Parathyroid adenoma (tissue), 2 donors: ENCODE measurements around the gene PTPRZ1.

Experiments used
- H2AFZ ChIP-seq: fragments of 300-600 bp; sonication (generic); one replicate; pipeline ENCODE4 v1.7.0; 2017; ENCODE audit warnings: antibody characterized with exemption, mild to moderate bottlenecking
- H3K27ac ChIP-seq: fragments of 300-600 bp; sonication (generic); one replicate; pipeline ENCODE4 v1.7.0; 2017
- H3K27me3 ChIP-seq: fragments of 300-600 bp; sonication (generic); one replicate; pipeline ENCODE4 v1.7.0; 2017; ENCODE audit warnings: low read length; ENCODE audit not compliant: control insufficient read depth, insufficient read depth
- H3K36me3 ChIP-seq: fragments of 300-600 bp; sonication (generic); one replicate; pipeline ENCODE4 v1.7.0; 2017; ENCODE audit warnings: low read length; ENCODE audit not compliant: control insufficient read depth, insufficient read depth
- H3K4me1 ChIP-seq: fragments of 300-600 bp; sonication (generic); one replicate; pipeline ENCODE4 v1.7.0; 2017; ENCODE audit warnings: control low read depth
- H3K4me2 ChIP-seq: fragments of 300-600 bp; sonication (generic); one replicate; pipeline ENCODE4 v1.7.0; 2017; ENCODE audit warnings: low read length
- H3K4me3 ChIP-seq: fragments of 300-600 bp; sonication (generic); one replicate; pipeline ENCODE4 v1.7.0; 2017; ENCODE audit warnings: low read depth, low read length
- H3K79me2 ChIP-seq: fragments of 300-600 bp; sonication (generic); one replicate; pipeline ENCODE4 v1.7.0; 2017; ENCODE audit warnings: control low read depth
- H3K9ac ChIP-seq: fragments of 300-600 bp; sonication (generic); one replicate; pipeline ENCODE4 v1.7.0; 2017; ENCODE audit warnings: mild to moderate bottlenecking
- H3K9me3 ChIP-seq: fragments of 300-600 bp; sonication (generic); one replicate; pipeline ENCODE4 v1.7.0; 2017; ENCODE audit warnings: low read length; ENCODE audit not compliant: control insufficient read depth
- CTCF ChIP-seq: fragments of 300-600 bp; sonication (generic); IDR thresholded peaks from one replicate; pipeline ENCODE4 v1.7.0; 2017; ENCODE audit warnings: antibody characterized with exemption, mild to moderate bottlenecking
- donor health status: primary hyperparathyroidism.

PTPRZ1 gene

GRCh38 chr7:121953164-121953563, 80.2 kb downstream of the PTPRZ1 start:
- H3K36me3 ChIP-seq = no peaks in the 10 kb centered on the region
- no peak for TF ChIP-seq CTCF
- no peak overlapping the region for H3K4me3 ChIP-seq
- no peak overlapping the region for H2AFZ ChIP-seq
- H3K79me2 ChIP-seq = no peaks in the 10 kb centered on the region
- H3K9ac ChIP-seq = no peak overlapping the region
- H3K27me3 ChIP-seq = no peaks in the 10 kb centered on the region
- no peaks in the 10 kb centered on the region for H3K9me3 ChIP-seq
- no peak overlapping the region for H3K27ac ChIP-seq
- H3K4me1 ChIP-seq = no peaks in the 10 kb centered on the region
- no peak overlapping the region for H3K4me2 ChIP-seq

- Histone ChIP-seq H3K79me2 (no peaks in the 10 kb centered on the region), H3K36me3 (no peaks in the 10 kb centered on the region), H3K4me3 (no peak overlapping the region), H3K4me1 (no peaks in the 10 kb centered on the region), H3K9me3 (no peaks in the 10 kb centered on the region), H2AFZ (no peak overlapping the region), H3K27ac (no peak overlapping the region), H3K9ac (no peak overlapping the region), H3K27me3 (no peaks in the 10 kb centered on the region), H3K4me2 (no peak overlapping the region)
- no peak for TF ChIP-seq CTCF
Observed at GRCh38 chr7:121953601-121954000, 80.6 kb downstream of the PTPRZ1 start.

GRCh38 chr7:121954803-121955202, 81.8 kb downstream of the PTPRZ1 start:
- Histone ChIP-seq H3K4me3 (no peak overlapping the region), H3K36me3 (no peaks in the 10 kb centered on the region), H3K27ac (no peak overlapping the region), H3K9ac (no peak overlapping the region), H3K4me1 (no peaks in the 10 kb centered on the region), H3K9me3 (no peaks in the 10 kb centered on the region), H3K4me2 (no peak overlapping the region), H2AFZ (no peak overlapping the region), H3K79me2 (no peaks in the 10 kb centered on the region), H3K27me3 (no peaks in the 10 kb centered on the region)
- TF ChIP-seq CTCF = no peak

GRCh38 chr7:121957626-121958025, 84.7 kb downstream of the PTPRZ1 start:
- H3K4me1 ChIP-seq = no peaks in the 10 kb centered on the region
- no peak overlapping the region for H2AFZ ChIP-seq
- H3K4me3 ChIP-seq = no peak overlapping the region
- H3K9ac ChIP-seq = no peak overlapping the region
- no peak for TF ChIP-seq CTCF
- H3K9me3 ChIP-seq = no peaks in the 10 kb centered on the region
- H3K27ac ChIP-seq = no peak overlapping the region
- H3K36me3 ChIP-seq = no peaks in the 10 kb centered on the region
- no peaks in the 10 kb centered on the region for H3K79me2 ChIP-seq
- no peak overlapping the region for H3K4me2 ChIP-seq
- H3K27me3 ChIP-seq = no peaks in the 10 kb centered on the region

- no peaks in the 10 kb centered on the region for H3K9me3 ChIP-seq
- no peak overlapping the region for H3K4me3 ChIP-seq
- no peak overlapping the region for H3K27ac ChIP-seq
- no peak for TF ChIP-seq CTCF
- H3K79me2 ChIP-seq = no peaks in the 10 kb centered on the region
- no peak overlapping the region for H3K4me2 ChIP-seq
- no peak overlapping the region for H3K9ac ChIP-seq
- no peaks in the 10 kb centered on the region for H3K27me3 ChIP-seq
- no peaks in the 10 kb centered on the region for H3K36me3 ChIP-seq
- H3K4me1 ChIP-seq = no peaks in the 10 kb centered on the region
- no peak overlapping the region for H2AFZ ChIP-seq
Observed at GRCh38 chr7:121960678-121961077, 87.7 kb downstream of the PTPRZ1 start.
